HCEC 1CT (cell line): ENCODE results near the gene OR52B4.
"Not testable (repeated sequence)": the region's sequence is repeated elsewhere in the genome, so short reads cannot be mapped to it uniquely, and the experiment has no call there.

ENCODE experiments used
- DNase-seq: peaks from one replicate; pipeline ENCODE4 v3.0.0-alpha.2; 2017

OR52B4 gene

DNA sequence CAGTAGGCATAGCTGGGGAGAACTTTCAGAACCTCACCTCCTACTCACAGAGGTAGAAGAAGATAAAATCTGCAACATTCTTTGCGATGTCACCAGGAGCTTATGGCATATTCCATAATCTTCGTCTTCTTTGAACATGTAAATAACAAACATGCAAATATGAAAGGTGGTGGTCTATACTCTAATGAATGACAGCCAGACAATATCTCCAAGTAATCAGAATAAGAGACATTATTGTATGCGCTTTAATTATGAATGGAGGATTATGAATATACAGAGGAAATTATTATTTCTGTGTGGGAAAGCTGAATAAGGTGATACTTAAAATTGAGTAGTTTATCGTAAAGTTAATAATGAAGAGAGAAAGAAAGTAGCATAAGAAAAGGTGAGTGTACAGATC, at the start of gene OR52B4:
TSS of gene OR52B4 (minus strand) at position 101 of the 400 bp plus-strand sequence. CDS start at position 10, 91 bp downstream.
- no peak for DNase-seq

DNA sequence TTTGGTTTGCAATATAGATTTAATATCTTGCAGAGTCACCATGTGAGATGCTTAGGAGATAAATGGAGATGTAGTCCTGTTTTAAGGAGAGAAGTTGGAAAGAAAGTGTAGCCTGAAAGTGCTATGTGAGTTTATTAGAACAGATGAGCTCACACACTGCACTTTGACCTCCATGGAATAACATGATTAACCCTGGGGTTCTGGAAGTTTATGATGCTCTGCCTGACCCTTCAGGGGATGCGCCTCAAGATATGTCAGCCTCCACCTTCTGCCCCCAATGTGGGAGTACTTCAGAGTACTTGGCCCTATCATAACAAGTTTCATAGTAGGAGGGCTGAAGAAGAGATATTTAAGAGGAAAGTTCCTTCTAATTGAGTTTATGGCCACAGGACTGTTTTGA, 48.6 kb upstream of the OR52B4 start:
- no peak for DNase-seq

DNA sequence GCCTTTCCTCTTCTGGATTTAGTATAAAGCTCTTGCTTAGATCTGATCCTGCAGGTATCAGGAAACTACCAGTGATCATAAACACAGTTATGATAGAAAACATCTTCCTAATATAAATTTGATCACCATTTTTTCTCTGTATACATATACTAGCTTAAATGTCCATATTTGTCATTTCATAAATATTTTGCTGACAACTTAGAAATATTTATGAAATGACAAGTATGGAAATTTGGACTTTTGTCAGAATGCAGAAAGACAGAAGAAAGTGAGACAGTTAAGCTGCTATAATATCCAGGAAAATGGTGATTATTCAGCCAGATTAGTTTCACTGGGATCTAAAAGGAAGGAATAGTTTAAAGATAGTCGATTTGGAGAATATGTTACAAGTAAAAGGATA, 48.1 kb upstream of the OR52B4 start:
- no peak for DNase-seq

GRCh38 chr11:4406206-4406605, 38.0 kb upstream of the OR52B4 start:
- DNase-seq, result not testable (repeated sequence)

- no peak for DNase-seq
Observed at GRCh38 chr11:4393858-4394223, 25.7 kb upstream of the OR52B4 start.

DNA sequence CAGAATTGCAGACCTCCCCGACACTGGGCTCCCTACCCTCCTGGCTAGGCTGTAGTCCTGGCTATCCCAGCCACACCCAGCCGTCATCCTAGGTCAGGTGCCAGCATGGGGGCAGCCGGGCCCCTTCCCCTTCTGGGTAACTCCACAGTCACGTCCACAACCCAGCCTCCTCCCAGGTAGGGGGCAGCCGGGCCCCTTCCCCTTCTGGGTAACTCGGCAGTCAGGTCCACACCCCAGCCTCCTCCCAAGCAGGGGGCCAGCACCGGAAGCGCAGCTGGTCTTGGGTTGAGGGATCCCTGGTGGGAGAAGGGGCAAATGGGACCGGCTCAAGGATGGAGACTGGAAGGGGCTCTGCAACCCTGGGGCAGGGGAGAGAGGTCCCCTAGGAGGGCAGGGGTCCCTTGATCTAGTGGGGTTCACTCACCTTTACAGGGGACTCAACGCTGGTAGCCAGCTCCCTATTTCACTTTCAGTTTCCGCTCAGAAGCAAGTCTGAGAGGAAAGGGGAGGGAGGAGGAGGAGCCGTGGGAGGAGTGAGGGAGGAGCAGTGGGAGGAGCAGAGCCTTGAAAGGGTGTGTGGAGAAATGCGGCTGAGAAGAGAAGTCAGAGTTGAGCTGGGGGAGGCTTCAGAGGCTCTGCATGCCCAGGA, 25.1 kb upstream of the OR52B4 start, which contains the start of gene TRIM21:
TSS of gene TRIM21 (minus strand) at position 494 of the 649 bp plus-strand sequence. CDS start 3,293 bp downstream, outside the sequence.
- DNase-seq, result peak; percentile 84

DNA sequence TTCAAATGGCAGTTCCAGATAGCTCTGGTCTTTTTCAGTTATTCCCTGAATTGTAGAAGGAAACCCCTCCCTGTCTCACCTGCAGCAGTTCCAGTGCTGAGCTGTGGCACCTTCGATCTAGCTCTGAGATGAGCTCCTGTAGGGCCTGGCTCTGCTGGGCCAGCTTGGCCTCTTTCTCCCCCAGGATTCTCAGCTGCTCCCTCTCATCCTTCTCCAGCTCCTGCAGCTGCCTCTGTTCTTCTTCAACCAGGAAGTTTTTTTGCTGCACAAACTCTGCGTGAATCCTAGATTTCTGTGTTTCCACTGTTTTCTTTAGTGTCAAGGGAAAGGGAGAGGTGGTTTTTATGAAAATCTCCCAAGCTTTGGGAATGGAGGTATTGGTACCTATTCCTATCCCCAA, 20.0 kb upstream of the OR52B4 start:
- DNase-seq, result no peak

DNA sequence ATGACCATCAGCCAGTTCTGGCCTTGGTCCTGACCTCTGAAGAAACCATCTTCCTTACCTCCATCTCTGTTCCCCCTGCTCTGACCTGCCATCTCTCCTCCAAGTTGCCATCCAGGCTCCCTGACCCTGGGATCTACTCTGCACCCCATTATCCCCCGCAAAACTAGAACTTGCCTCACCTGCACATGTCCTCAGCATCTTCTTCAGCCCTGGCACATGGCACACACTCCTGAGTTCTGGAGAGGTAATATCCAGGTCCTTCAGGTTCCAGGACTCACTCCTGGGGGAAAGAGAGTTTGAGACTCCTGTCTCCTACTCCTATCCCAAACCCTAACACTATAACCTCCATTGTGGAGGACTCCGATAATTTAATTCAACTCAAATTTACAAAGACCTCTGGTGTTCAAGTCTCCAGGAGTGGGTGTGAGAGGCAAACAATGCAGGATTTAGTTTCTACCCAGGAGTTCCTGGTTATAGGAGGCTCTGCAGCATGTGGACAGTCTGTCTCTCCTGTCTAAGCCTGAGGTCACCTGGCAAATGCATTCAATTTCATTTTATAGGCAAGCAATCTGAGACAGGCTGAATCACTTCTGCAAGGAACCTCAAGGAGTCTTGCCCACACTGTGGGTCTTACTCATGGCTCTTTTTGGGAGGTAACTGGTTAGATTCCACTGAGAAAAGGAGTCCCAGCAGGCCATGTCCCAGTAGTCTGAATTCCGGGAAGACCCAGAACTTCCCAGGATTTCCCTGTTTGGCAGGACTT, 18.0 kb upstream of the OR52B4 start:
- DNase-seq, result no peak

GRCh38 chr11:4381901-4382300, 13.7 kb upstream of the OR52B4 start:
- no peak for DNase-seq

DNA sequence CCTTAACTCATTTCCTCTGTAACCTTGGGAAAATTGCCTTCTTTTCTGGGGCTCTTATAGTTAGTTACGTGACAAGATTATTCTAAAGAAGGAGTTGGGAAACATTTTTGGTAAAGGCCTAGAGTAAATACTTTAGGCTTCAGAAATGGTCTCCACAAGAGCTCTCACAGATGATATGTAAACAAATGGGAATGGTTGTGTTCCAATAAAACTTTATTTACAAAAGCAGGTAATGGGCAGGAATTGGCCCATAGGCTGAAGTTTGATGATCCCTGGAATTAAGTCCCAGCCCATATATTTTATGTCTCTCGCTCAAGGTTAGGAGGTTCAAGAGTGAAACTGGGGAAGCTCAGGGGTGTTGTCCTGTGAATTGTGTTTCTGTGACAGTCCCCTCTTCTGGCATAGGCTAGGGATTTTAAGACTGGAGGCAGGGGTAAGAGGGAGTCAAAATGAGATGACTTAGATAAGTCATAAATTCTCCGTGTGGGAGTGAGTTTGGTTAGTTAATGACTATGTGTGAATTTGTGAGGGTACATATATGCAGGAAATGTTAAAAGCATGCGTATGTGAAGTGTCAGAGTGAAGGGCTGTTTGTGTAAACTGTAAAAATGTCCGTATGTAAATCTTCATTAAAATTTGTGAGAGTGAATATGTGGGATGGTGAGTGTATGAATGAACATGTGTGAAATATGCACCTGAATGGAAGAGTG, 7.4 kb upstream of the OR52B4 start:
- no peak for DNase-seq

GRCh38 chr11:4370166-4370565, 2.0 kb upstream of the OR52B4 start:
- DNase-seq, result no peak

GRCh38 chr11:4348142-4348541, 20.0 kb downstream of the OR52B4 start:
- not testable (repeated sequence) for DNase-seq

DNA sequence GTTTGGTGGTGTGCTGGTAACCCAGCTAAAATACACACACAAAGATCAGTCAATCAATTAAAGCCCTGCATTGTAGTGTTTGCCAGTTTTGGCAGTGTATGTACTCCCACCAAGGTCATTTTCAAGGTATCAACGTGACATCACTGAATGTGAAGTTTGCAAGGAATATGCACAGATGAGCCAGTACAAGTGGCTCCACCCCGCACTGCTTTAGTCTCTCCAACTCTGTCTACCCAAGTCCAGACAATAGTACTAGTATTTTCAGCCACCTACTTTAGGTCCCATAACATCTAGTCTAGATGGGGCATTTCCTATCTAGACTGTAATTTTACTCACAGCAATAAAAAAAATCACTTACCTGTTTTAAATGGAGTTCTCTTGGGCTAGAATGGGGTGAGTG, 22.8 kb downstream of the OR52B4 start:
- DNase-seq, result not testable (repeated sequence)

DNA sequence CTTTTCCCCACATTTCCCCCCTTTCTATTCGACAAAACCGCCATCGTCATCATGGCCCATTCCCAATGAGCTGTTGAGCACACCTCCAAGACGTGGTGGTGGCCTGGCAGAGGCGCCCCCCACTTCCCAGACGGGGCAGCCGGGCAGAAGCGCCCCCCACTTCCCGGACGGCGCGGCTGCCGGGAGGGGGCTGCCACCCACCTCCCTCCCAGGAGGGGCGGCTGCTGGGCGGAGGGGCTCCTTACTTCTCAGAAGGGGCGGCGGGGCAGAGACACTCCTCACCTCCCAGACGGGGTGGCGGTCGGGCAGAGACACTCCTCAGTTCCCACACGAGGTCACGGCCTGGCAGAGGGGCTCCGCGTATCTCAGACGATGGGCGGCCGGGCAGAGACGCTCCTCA, 33.8 kb downstream of the OR52B4 start:
- DNase-seq, result not testable (repeated sequence)
